Colonic mucosa (tissue), 4 donors: ENCODE data around the gene BLOC1S1. TPM values are rescaled to one million over a fixed set of nuclear protein-coding genes. Genes with fewer than 3 reads are reported as not detected.
"Not testable (repeated sequence)": the region's sequence is repeated elsewhere in the genome, so short reads cannot be mapped to it uniquely, and the experiment has no call there.

Source experiments
- DNase-seq: peaks from one replicate; pipeline ENCODE4 v3.0.0-alpha.2; 2020
- H3K27ac ChIP-seq: fragments of 200-600 bp; one replicate; pipeline ENCODE4 v1.8.0; 2021
- H3K27me3 ChIP-seq: fragments of 200-600 bp; one replicate; pipeline ENCODE4 v1.8.0; 2021
- H3K36me3 ChIP-seq: fragments of 200-600 bp; one replicate; pipeline ENCODE4 v1.8.0; 2021
- H3K4me1 ChIP-seq: fragments of 200-600 bp; one replicate; pipeline ENCODE4 v1.8.0; 2021; ENCODE audit warnings: mild to moderate bottlenecking
- H3K4me3 ChIP-seq: fragments of 200-600 bp; one replicate; pipeline ENCODE4 v1.8.0; 2021
- H3K9ac ChIP-seq, 2 donors: one replicate each; pipeline ENCODE4 v1.7.0; 2013; ENCODE audit warnings: control low read depth in 2 of 2, low read depth in 2 of 2, low read length in 2 of 2
- H3K9me3 ChIP-seq: fragments of 200-600 bp; one replicate; pipeline ENCODE4 v1.8.0; 2021
- intact Hi-C: fragments of 100-400 bp; cut with DNase I; formaldehyde crosslinking; loops from one replicate; pipeline ENCODE4 v1.14.1; 2022
- total RNA-seq, 2 donors: library from RNA; stranded (reverse); fragmentation: NEBNext Ultra II Directional in 1 of 2; extraction: Animal tissue kit (Norgen Biotek cat#: 25700) in 1 of 2; gene quantifications; one replicate each; pipeline ENCODE4 v1.2.1, GENCODE V29; 2021
- TF ChIP-seq, protein P1 (sequence below): fragments of 200-600 bp; IDR thresholded peaks from one replicate; pipeline ENCODE4 v1.8.0; 2022; ENCODE audit warnings: antibody characterized with exemption, mild to moderate bottlenecking
- donor health status: healthy.
- donor health status: DM: no; HTN: no; CAD: no.
- donor health status: DM: no; HTN: no; CAD: no.

The BLOC1S1 gene
- total RNA-seq, 2 donors from 2014 or later: 214 to 242 TPM

DNA sequence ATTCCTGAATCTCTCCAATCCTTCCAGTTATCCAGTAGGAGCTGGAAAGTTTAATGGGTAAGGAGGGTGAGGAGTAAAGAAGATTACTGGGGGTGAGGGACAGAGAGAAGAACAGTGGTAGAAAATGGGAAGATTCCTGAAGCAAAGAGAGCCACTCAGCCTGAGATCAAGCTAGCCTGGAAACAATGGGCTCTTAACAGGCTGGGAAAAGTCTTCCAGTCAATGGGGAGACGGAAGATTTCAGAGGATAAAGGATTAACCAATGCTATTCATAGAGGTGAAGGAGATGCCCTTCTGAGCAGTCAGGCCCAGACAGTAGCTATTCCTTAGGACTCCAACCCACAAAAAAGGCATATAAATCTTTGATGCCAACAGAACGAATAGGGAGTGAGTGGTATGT lies 41.9 kb downstream of the BLOC1S1 start:
- Histone ChIP-seq H3K27me3 (no peaks in the 10 kb centered on the region), H3K36me3 (peaks cover 6% of the 10 kb centered on the region), H3K4me1 (no peaks in the 10 kb centered on the region), H3K9me3 (no peaks in the 10 kb centered on the region), H3K27ac (no peak overlapping the region), H3K4me3 (no peak overlapping the region), H3K9ac (no peak overlapping the region)
- intact Hi-C loops: no loop called here
- no peak for DNase-seq
- TF ChIP-seq, protein P1, sequence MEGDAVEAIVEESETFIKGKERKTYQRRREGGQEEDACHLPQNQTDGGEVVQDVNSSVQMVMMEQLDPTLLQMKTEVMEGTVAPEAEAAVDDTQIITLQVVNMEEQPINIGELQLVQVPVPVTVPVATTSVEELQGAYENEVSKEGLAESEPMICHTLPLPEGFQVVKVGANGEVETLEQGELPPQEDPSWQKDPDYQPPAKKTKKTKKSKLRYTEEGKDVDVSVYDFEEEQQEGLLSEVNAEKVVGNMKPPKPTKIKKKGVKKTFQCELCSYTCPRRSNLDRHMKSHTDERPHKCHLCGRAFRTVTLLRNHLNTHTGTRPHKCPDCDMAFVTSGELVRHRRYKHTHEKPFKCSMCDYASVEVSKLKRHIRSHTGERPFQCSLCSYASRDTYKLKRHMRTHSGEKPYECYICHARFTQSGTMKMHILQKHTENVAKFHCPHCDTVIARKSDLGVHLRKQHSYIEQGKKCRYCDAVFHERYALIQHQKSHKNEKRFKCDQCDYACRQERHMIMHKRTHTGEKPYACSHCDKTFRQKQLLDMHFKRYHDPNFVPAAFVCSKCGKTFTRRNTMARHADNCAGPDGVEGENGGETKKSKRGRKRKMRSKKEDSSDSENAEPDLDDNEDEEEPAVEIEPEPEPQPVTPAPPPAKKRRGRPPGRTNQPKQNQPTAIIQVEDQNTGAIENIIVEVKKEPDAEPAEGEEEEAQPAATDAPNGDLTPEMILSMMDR: no peak

DNA sequence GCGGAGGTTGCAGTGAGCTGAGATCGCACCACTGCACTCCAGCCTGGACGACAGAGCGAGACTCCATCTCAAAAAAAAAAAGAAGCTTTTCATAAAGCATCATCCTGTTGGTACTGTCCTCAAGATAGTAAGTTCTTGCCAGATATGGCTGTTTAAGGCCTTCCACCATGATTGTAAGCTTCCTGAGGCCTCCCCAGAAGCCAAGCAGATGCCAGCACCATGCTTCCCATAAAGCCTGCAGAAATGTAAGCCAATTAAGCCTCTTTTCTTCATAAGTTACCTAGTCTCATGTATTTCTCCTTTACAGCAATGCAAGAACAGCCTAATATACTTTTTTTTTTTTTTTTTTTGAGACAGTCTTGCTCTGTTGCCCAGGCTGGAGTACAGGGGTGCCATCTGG lies 42.7 kb downstream of the BLOC1S1 start:
- H3K27me3 ChIP-seq, H3K4me1 ChIP-seq, H3K9me3 ChIP-seq, H3K27ac ChIP-seq, H3K9ac ChIP-seq, H3K36me3 ChIP-seq, DNase-seq, intact Hi-C loops, H3K4me3 ChIP-seq: not testable (repeated sequence)

DNA sequence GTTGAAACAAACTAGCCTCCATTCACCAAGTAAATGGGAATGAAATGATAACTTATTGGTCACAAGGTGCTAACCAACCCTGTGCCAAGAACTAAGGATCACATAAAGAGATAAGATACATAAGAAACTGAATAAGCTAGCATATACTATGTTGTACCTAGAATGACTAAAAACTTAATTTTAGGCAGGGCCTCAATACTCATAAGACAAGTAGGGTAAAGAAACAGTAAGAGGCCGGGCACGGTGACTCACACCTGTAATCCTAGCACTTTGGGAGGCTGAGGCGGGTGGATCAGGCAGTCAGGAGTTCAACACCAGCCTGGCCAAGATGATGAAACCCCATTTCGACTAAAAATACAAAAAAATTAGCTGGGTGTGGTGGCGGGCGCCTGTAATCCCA lies 44.8 kb downstream of the BLOC1S1 start:
- H3K36me3 ChIP-seq: peaks cover 6% of the 10 kb centered on the region
- no peak overlapping the region for H3K4me3 ChIP-seq
- no peaks in the 10 kb centered on the region for H3K4me1 ChIP-seq
- H3K27me3 ChIP-seq: no peaks in the 10 kb centered on the region
- intact Hi-C loops: no loop called here
- TF ChIP-seq, protein P1: no peak
- no peaks in the 10 kb centered on the region for H3K9me3 ChIP-seq
- DNase-seq: no peak
- no peak overlapping the region for H3K9ac ChIP-seq
- no peak overlapping the region for H3K27ac ChIP-seq

DNA sequence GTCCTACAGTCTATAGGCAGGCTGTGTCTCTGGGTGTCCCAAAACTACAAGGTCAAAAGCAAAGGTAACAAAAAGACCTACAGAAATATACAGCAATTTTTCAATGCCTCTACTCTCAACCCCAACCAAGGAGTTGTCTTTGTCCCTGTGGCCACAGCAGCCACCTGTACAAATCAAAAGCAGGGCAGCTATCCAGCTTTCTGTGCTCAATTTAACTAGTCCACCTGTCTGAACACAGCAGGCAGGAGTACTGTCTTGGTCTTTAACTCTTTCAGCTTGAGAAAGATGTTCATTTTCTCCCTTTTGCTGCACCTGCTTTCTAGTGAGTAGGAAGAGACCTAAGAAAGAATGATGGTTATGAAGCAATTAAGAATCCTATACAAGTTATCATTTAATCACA lies 46.8 kb downstream of the BLOC1S1 start:
- TF ChIP-seq, protein P1: no peak
- Histone ChIP-seq H3K36me3 (peaks cover 6% of the 10 kb centered on the region), H3K27me3 (no peaks in the 10 kb centered on the region), H3K4me3 (no peak overlapping the region), H3K27ac (no peak overlapping the region), H3K9ac (no peak overlapping the region), H3K4me1 (no peaks in the 10 kb centered on the region), H3K9me3 (no peaks in the 10 kb centered on the region)
- intact Hi-C loops: no loop called here
- no peak for DNase-seq

DNA sequence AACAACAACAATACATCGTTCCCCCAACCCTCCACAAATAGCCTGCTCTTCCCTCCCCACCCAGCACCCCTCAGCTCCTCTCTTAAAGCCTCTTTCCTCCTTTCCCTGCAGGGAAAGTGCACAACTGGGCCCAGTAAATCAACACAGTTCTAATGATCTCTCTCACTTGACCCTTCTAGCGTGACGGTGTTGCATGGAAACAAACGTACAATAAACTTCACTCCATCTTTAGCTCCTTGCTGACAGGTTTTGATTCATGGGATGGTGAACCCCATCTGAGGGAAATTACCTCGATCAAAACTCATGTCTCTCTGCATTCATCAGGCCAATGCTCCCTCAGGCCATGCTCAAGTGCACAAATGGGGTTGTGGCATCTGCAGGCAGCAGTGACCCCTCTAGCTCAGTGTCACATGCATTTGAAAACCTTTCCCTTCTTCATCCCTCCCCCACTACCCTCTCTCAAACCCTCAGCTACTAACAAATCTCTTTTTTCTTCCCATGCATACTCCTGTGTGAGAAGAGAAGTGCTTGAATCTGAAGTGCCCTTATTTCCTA lies 50.0 kb downstream of the BLOC1S1 start:
- DNase-seq: no peak
- no peaks in the 10 kb centered on the region for H3K9me3 ChIP-seq
- no peaks in the 10 kb centered on the region for H3K27me3 ChIP-seq
- H3K4me3 ChIP-seq: no peak overlapping the region
- intact Hi-C loops: no loop called here
- no peaks in the 10 kb centered on the region for H3K4me1 ChIP-seq
- no peak overlapping the region for H3K9ac ChIP-seq
- H3K27ac ChIP-seq: no peak overlapping the region
- TF ChIP-seq, protein P1: no peak
- H3K36me3 ChIP-seq: no peaks in the 10 kb centered on the region

DNA sequence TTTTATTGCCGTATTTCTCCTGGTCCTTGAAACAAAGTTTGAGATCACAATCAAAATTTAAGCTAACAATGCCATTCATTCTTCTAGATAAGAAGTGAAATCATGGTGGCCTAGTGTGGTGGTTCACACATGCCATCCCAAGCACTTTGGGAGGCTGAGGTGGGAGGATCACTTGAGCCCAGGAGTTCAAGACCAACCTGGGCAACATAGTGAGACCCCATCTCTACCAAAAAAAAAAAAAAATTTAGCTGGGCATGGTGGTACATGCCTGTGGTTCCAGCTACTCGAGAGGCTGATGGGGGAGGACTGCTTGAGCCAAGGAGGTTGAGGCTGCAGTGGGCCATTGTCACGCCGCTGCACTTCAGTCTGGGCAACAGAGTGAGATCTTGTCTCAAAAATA lies 51.3 kb downstream of the BLOC1S1 start:
- TF ChIP-seq, protein P1: no peak
- intact Hi-C loops: no loop called here
- no peak for DNase-seq
- H3K9me3 ChIP-seq: no peaks in the 10 kb centered on the region
- H3K9ac ChIP-seq: no peak overlapping the region
- no peak overlapping the region for H3K4me3 ChIP-seq
- no peaks in the 10 kb centered on the region for H3K4me1 ChIP-seq
- H3K27me3 ChIP-seq: no peaks in the 10 kb centered on the region
- no peaks in the 10 kb centered on the region for H3K36me3 ChIP-seq
- H3K27ac ChIP-seq: no peak overlapping the region

Other genes with a start within 250 kb of the BLOC1S1 start
- not detected for gene OR6C70, start 245.9 kb upstream of the BLOC1S1 start, total RNA-seq
- gene OR6C68, start 223.7 kb upstream of the BLOC1S1 start, total RNA-seq: not detected
- gene OR6C4, start 166.4 kb upstream of the BLOC1S1 start, total RNA-seq: not detected
- not detected for gene OR2AP1, start 143.6 kb upstream of the BLOC1S1 start, total RNA-seq
- not detected for gene OR10P1, start 79.2 kb upstream of the BLOC1S1 start, total RNA-seq
- 10 to 100 TPM; 10.8 to 64.4 TPM for gene ITGA7, start 8.1 kb upstream of the BLOC1S1 start, total RNA-seq
- 10 to 100 TPM; 22.6 to 29.6 TPM for gene RDH5, start 4.3 kb downstream of the BLOC1S1 start, total RNA-seq
- 1,000 to 10,000 TPM in 1 of 2 donors, 100 to 1,000 TPM in 1; 707 to 1,094 TPM for gene CD63, start 13.0 kb downstream of the BLOC1S1 start, total RNA-seq
- 1 to 10 TPM; 3.2 to 3.7 TPM for gene GDF11, start 27.1 kb downstream of the BLOC1S1 start, total RNA-seq
- gene SARNP, start 101.7 kb downstream of the BLOC1S1 start, total RNA-seq: 10 to 100 TPM; 52.3 to 53.0 TPM
- gene ORMDL2, start 102.0 kb downstream of the BLOC1S1 start, total RNA-seq: 10 to 100 TPM; 59.3 to 93.3 TPM
- 10 to 100 TPM; 24.6 to 24.7 TPM for gene DNAJC14, start 113.5 kb downstream of the BLOC1S1 start, total RNA-seq
- 1 to 10 TPM; 2.1 to 2.7 TPM for gene MMP19, start 126.9 kb downstream of the BLOC1S1 start, total RNA-seq
- gene PYM1, start 211.8 kb downstream of the BLOC1S1 start, total RNA-seq: 10 to 100 TPM; 44.0 to 49.3 TPM
- 10 to 100 TPM; 80.2 to 91.2 TPM for gene DGKA, start 215.1 kb downstream of the BLOC1S1 start, total RNA-seq
- gene PMEL, start 250.0 kb downstream of the BLOC1S1 start, total RNA-seq: 1 to 10 TPM; 3.4 to 3.8 TPM